EL (cell line): ENCODE measurements around the gene MCTP2.

Experiments
- DNase-seq: peaks from one replicate; pipeline ENCODE4 v3.0.0-alpha.2; 2016

Gene MCTP2

GRCh38 chr15:94403331-94403730 lies 172.0 kb downstream of the MCTP2 start:
- no peak for DNase-seq

- DNase-seq = no peak
Measured at GRCh38 chr15:94404733-94405283, 173.4 kb downstream of the MCTP2 start.

- no peak for DNase-seq
Measured at GRCh38 chr15:94411285-94411684, 179.9 kb downstream of the MCTP2 start.

- no peak for DNase-seq
Measured at GRCh38 chr15:94411846-94412245, 180.5 kb downstream of the MCTP2 start.

GRCh38 chr15:94412979-94413746 lies 181.8 kb downstream of the MCTP2 start:
- DNase-seq = peak; percentile 0

GRCh38 chr15:94414916-94415315 lies 183.6 kb downstream of the MCTP2 start:
- DNase-seq = no peak

- DNase-seq = no peak
Measured at GRCh38 chr15:94416267-94416666, 184.9 kb downstream of the MCTP2 start.

GRCh38 chr15:94416820-94417219 lies 185.5 kb downstream of the MCTP2 start:
- DNase-seq = no peak

- DNase-seq = no peak
Measured at GRCh38 chr15:94417501-94418293, 186.3 kb downstream of the MCTP2 start.

- DNase-seq = no peak
Measured at GRCh38 chr15:94421706-94422105, 190.3 kb downstream of the MCTP2 start.

GRCh38 chr15:94432279-94432678 lies 200.9 kb downstream of the MCTP2 start:
- no peak for DNase-seq

GRCh38 chr15:94439158-94439557 lies 207.8 kb downstream of the MCTP2 start:
- no peak for DNase-seq

GRCh38 chr15:94441760-94442159 lies 210.4 kb downstream of the MCTP2 start:
- no peak for DNase-seq

- DNase-seq = no peak
Measured at GRCh38 chr15:94442480-94442879, 211.1 kb downstream of the MCTP2 start.

- DNase-seq = no peak
Measured at GRCh38 chr15:94443186-94443585, 211.8 kb downstream of the MCTP2 start.

GRCh38 chr15:94445566-94446160 lies 214.3 kb downstream of the MCTP2 start:
- DNase-seq = no peak

GRCh38 chr15:94446441-94446840 lies 215.1 kb downstream of the MCTP2 start:
- no peak for DNase-seq

- no peak for DNase-seq
Measured at GRCh38 chr15:94451466-94451865, 220.1 kb downstream of the MCTP2 start.

GRCh38 chr15:94453227-94453988 lies 222.0 kb downstream of the MCTP2 start:
- no peak for DNase-seq

GRCh38 chr15:94455297-94455696 lies 223.9 kb downstream of the MCTP2 start:
- no peak for DNase-seq

- no peak for DNase-seq
Measured at GRCh38 chr15:94456226-94456625, 224.9 kb downstream of the MCTP2 start.

- DNase-seq = no peak
Measured at GRCh38 chr15:94457661-94458060, 226.3 kb downstream of the MCTP2 start.

- no peak for DNase-seq
Measured at GRCh38 chr15:94460624-94461023, 229.3 kb downstream of the MCTP2 start.
